Memory B cell (primary cell): Measurements from ENCODE around the gene TFDP1.
A peak's percentile ranks its signal among the peaks of the same experiment; 100 is the strongest.
"Not testable (repeated sequence)": the region's sequence is repeated elsewhere in the genome, so short reads cannot be mapped to it uniquely, and the experiment has no call there.

Experiments
- ATAC-seq: fragments of 150-1000 bp; cut with Tn5 transposase; 2 replicates; pipeline ENCODE4 v1.10.0; 2021; ENCODE audit warnings: low read depth, mild to moderate bottlenecking, moderate library complexity
- DNase-seq, 2 donors: peaks; one replicate each; pipeline ENCODE4 v3.0.0; 2022; ENCODE audit warnings: low spot score in 2 of 2
- H3K27ac Mint-ChIP-seq: one replicate; pipeline ENCODE4 v1.8.0; 2022; ENCODE audit warnings: mild to moderate bottlenecking, moderate library complexity, mixed read lengths
- H3K27me3 Mint-ChIP-seq: one replicate; pipeline ENCODE4 v1.8.0; 2022; ENCODE audit warnings: mixed read lengths
- H3K36me3 Mint-ChIP-seq: one replicate; pipeline ENCODE4 v1.8.0; 2022; ENCODE audit warnings: mild to moderate bottlenecking, mixed read lengths
- H3K4me1 Mint-ChIP-seq: one replicate; pipeline ENCODE4 v1.8.0; 2022; ENCODE audit warnings: mixed read lengths
- H3K4me3 Mint-ChIP-seq: one replicate; pipeline ENCODE4 v1.8.0; 2022; ENCODE audit warnings: mild to moderate bottlenecking, moderate library complexity, mixed read lengths
- H3K9me3 Mint-ChIP-seq: one replicate; pipeline ENCODE4 v1.8.0; 2022; ENCODE audit warnings: mixed read lengths

The TFDP1 gene

GRCh38 chr13:113620036-113620796 is 35.7 kb downstream of the TFDP1 start:
- no peak overlapping the region for H3K4me3 Mint-ChIP-seq
- DNase-seq (no peak), ATAC-seq (no peak)
- H3K9me3 Mint-ChIP-seq, result no peaks in the 10 kb centered on the region
- no peaks in the 10 kb centered on the region for H3K27me3 Mint-ChIP-seq
- peaks cover 9% of the 10 kb centered on the region for H3K4me1 Mint-ChIP-seq
- H3K27ac Mint-ChIP-seq, result no peak overlapping the region
- peaks cover 24% of the 10 kb centered on the region for H3K36me3 Mint-ChIP-seq

GRCh38 chr13:113621046-113621445 is 36.5 kb downstream of the TFDP1 start:
- Mint-ChIP-seq H3K4me3 (no peak overlapping the region), H3K4me1 (peaks cover 9% of the 10 kb centered on the region), H3K27me3 (no peaks in the 10 kb centered on the region), H3K27ac (peak overlapping the region; percentile 20), H3K36me3 (peaks cover 25% of the 10 kb centered on the region), H3K9me3 (no peaks in the 10 kb centered on the region)
- ATAC-seq (no peak), DNase-seq (no peak)

- not testable (repeated sequence) for H3K27ac Mint-ChIP-seq, H3K9me3 Mint-ChIP-seq, H3K4me1 Mint-ChIP-seq, DNase-seq, H3K27me3 Mint-ChIP-seq, ATAC-seq, H3K4me3 Mint-ChIP-seq
- H3K36me3 Mint-ChIP-seq, result peaks cover 23% of the 10 kb centered on the region
These were observed 36.9 kb downstream of the TFDP1 start for GRCh38 chr13:113621498-113621897.

GRCh38 chr13:113621986-113622550 is 37.5 kb downstream of the TFDP1 start:
- H3K27ac Mint-ChIP-seq, result not testable (repeated sequence)

GRCh38 chr13:113622791-113623490 is 38.4 kb downstream of the TFDP1 start:
- H3K9me3 Mint-ChIP-seq, result no peaks in the 10 kb centered on the region
- peaks cover 21% of the 10 kb centered on the region for H3K36me3 Mint-ChIP-seq
- ATAC-seq, result no peak

More at GRCh38 chr13:113621986-113622550, 37.5 kb downstream of the TFDP1 start:
- not testable (repeated sequence) for H3K4me3 Mint-ChIP-seq, DNase-seq, H3K9me3 Mint-ChIP-seq, H3K4me1 Mint-ChIP-seq, H3K27me3 Mint-ChIP-seq, ATAC-seq
- H3K36me3 Mint-ChIP-seq, result peaks cover 21% of the 10 kb centered on the region

GRCh38 chr13:113623491-113624234 is 39.1 kb downstream of the TFDP1 start:
- Mint-ChIP-seq H3K9me3 (no peaks in the 10 kb centered on the region), H3K36me3 (peaks cover 22% of the 10 kb centered on the region), H3K4me3 (no peak overlapping the region), H3K27ac (no peak overlapping the region), H3K27me3 (no peaks in the 10 kb centered on the region), H3K4me1 (peaks cover 5% of the 10 kb centered on the region)
- no peak for ATAC-seq
- no peak for DNase-seq

More at GRCh38 chr13:113622791-113623490, 38.4 kb downstream of the TFDP1 start:
- Mint-ChIP-seq H3K27me3 (no peaks in the 10 kb centered on the region), H3K27ac (no peak overlapping the region), H3K4me1 (peaks cover 3% of the 10 kb centered on the region), H3K4me3 (no peak overlapping the region)
- no peak for DNase-seq

- Mint-ChIP-seq H3K27me3 (no peaks in the 10 kb centered on the region), H3K36me3 (peaks cover 25% of the 10 kb centered on the region), H3K4me1 (peaks cover 8% of the 10 kb centered on the region), H3K27ac (no peak overlapping the region), H3K4me3 (no peak overlapping the region), H3K9me3 (no peaks in the 10 kb centered on the region)
- DNase-seq (no peak), ATAC-seq (no peak)
These were observed 39.7 kb downstream of the TFDP1 start for GRCh38 chr13:113624235-113624587.

GRCh38 chr13:113624640-113625304 is 40.2 kb downstream of the TFDP1 start:
- DNase-seq, H3K4me1 Mint-ChIP-seq, ATAC-seq, H3K27ac Mint-ChIP-seq, H3K27me3 Mint-ChIP-seq, H3K9me3 Mint-ChIP-seq, H3K4me3 Mint-ChIP-seq: not testable (repeated sequence)
- peaks cover 25% of the 10 kb centered on the region for H3K36me3 Mint-ChIP-seq

- H3K27me3 Mint-ChIP-seq, result no peaks in the 10 kb centered on the region
- DNase-seq (no peak), ATAC-seq (no peak)
- peaks cover 8% of the 10 kb centered on the region for H3K4me1 Mint-ChIP-seq
- no peak overlapping the region for H3K27ac Mint-ChIP-seq
- H3K4me3 Mint-ChIP-seq, result no peak overlapping the region
- H3K9me3 Mint-ChIP-seq, result no peaks in the 10 kb centered on the region
- H3K36me3 Mint-ChIP-seq, result peaks cover 25% of the 10 kb centered on the region
These were observed 41.6 kb downstream of the TFDP1 start for GRCh38 chr13:113625965-113626721.

- Mint-ChIP-seq H3K36me3 (peaks cover 25% of the 10 kb centered on the region), H3K4me1 (peaks cover 8% of the 10 kb centered on the region), H3K27me3 (no peaks in the 10 kb centered on the region), H3K4me3 (no peak overlapping the region), H3K9me3 (no peaks in the 10 kb centered on the region), H3K27ac (no peak overlapping the region)
- ATAC-seq (no peak), DNase-seq (no peak)
These were observed 42.6 kb downstream of the TFDP1 start for GRCh38 chr13:113627136-113627535.

- H3K27me3 Mint-ChIP-seq, result no peaks in the 10 kb centered on the region
- H3K4me3 Mint-ChIP-seq, result no peak overlapping the region
- peaks cover 8% of the 10 kb centered on the region for H3K4me1 Mint-ChIP-seq
- ATAC-seq, result no peak
- peaks cover 22% of the 10 kb centered on the region for H3K36me3 Mint-ChIP-seq
- no peaks in the 10 kb centered on the region for H3K9me3 Mint-ChIP-seq
- H3K27ac Mint-ChIP-seq, result no peak overlapping the region
- DNase-seq, result no peak
These were observed 44.0 kb downstream of the TFDP1 start for GRCh38 chr13:113628291-113629270.

GRCh38 chr13:113629866-113630265 is 45.3 kb downstream of the TFDP1 start:
- DNase-seq (no peak), ATAC-seq (no peak)
- Mint-ChIP-seq H3K27ac (no peak overlapping the region), H3K4me3 (no peak overlapping the region), H3K9me3 (no peaks in the 10 kb centered on the region), H3K27me3 (no peaks in the 10 kb centered on the region), H3K36me3 (peaks cover 20% of the 10 kb centered on the region), H3K4me1 (peaks cover 5% of the 10 kb centered on the region)
